HG03378 (cell line): Measurements from ENCODE around the gene DUSP16.
"Not testable (repeated sequence)": the region's sequence is repeated elsewhere in the genome, so short reads cannot be mapped to it uniquely, and the experiment has no call there.

Source experiments
- ATAC-seq: cut with Tn5 transposase; IDR thresholded peaks from one replicate; pipeline ENCODE4 v1.9.1; 2021; ENCODE audit warnings: mild to moderate bottlenecking, moderate library complexity; ENCODE audit not compliant: unreplicated experiment

The DUSP16 gene

GRCh38 chr12:12583510-12584178, 21.0 kb upstream of the DUSP16 start:
- ATAC-seq = no peak

GRCh38 chr12:12582895-12583303, 20.2 kb upstream of the DUSP16 start:
- ATAC-seq = peak; percentile 94

- ATAC-seq = peak; percentile 18
These were observed 19.7 kb upstream of the DUSP16 start for GRCh38 chr12:12582193-12582881.

GRCh38 chr12:12580716-12581115, 18.1 kb upstream of the DUSP16 start:
- ATAC-seq = not testable (repeated sequence)

- no peak for ATAC-seq
These were observed 15.1 kb upstream of the DUSP16 start for GRCh38 chr12:12577786-12578185.

GRCh38 chr12:12572659-12573058, 10.0 kb upstream of the DUSP16 start:
- ATAC-seq = no peak

GRCh38 chr12:12565971-12566370, 3.3 kb upstream of the DUSP16 start:
- not testable (repeated sequence) for ATAC-seq

GRCh38 chr12:12564911-12565310, 2.2 kb upstream of the DUSP16 start:
- no peak for ATAC-seq

- no peak for ATAC-seq
These were observed 746 bp upstream of the DUSP16 start for GRCh38 chr12:12563290-12563928.

- no peak for ATAC-seq
These were observed 613 bp downstream of the DUSP16 start for GRCh38 chr12:12562016-12562483.

- no peak for ATAC-seq
These were observed 1.2 kb downstream of the DUSP16 start for GRCh38 chr12:12561371-12562015.

- no peak for ATAC-seq
These were observed 1.9 kb downstream of the DUSP16 start for GRCh38 chr12:12560587-12561370.

GRCh38 chr12:12559719-12560296, 2.9 kb downstream of the DUSP16 start:
- ATAC-seq = no peak

- ATAC-seq = no peak
These were observed 4.4 kb downstream of the DUSP16 start for GRCh38 chr12:12558291-12558690.

GRCh38 chr12:12557733-12558132, 4.9 kb downstream of the DUSP16 start:
- no peak for ATAC-seq

- ATAC-seq = no peak
These were observed 7.0 kb downstream of the DUSP16 start for GRCh38 chr12:12555656-12556055.

- ATAC-seq = no peak
These were observed 9.4 kb downstream of the DUSP16 start for GRCh38 chr12:12553208-12553785.

- no peak for ATAC-seq
These were observed 11.5 kb downstream of the DUSP16 start for GRCh38 chr12:12551115-12551514.

- ATAC-seq = no peak
These were observed 12.4 kb downstream of the DUSP16 start for GRCh38 chr12:12550277-12550676.

GRCh38 chr12:12549426-12549825, 13.2 kb downstream of the DUSP16 start:
- no peak for ATAC-seq
